Measurements from ENCODE around the gene DUSP22.

GRCh38 chr6:334536-335510, 42.5 kb downstream of the DUSP22 start:
- no peak for TF ChIP-seq CTCF (conservative IDR thresholded peaks at IDR 0.05)
- no peak for TF ChIP-seq ZFX (IDR thresholded peaks at IDR 0.05)
